HG03442 (cell line): ENCODE data around the gene DMRTA2.

Experiments
- ATAC-seq: cut with Tn5 transposase; IDR thresholded peaks from one replicate; pipeline ENCODE4 v1.9.1; 2021; ENCODE audit warnings: mild to moderate bottlenecking, moderate library complexity; ENCODE audit not compliant: unreplicated experiment

DMRTA2 gene

DNA sequence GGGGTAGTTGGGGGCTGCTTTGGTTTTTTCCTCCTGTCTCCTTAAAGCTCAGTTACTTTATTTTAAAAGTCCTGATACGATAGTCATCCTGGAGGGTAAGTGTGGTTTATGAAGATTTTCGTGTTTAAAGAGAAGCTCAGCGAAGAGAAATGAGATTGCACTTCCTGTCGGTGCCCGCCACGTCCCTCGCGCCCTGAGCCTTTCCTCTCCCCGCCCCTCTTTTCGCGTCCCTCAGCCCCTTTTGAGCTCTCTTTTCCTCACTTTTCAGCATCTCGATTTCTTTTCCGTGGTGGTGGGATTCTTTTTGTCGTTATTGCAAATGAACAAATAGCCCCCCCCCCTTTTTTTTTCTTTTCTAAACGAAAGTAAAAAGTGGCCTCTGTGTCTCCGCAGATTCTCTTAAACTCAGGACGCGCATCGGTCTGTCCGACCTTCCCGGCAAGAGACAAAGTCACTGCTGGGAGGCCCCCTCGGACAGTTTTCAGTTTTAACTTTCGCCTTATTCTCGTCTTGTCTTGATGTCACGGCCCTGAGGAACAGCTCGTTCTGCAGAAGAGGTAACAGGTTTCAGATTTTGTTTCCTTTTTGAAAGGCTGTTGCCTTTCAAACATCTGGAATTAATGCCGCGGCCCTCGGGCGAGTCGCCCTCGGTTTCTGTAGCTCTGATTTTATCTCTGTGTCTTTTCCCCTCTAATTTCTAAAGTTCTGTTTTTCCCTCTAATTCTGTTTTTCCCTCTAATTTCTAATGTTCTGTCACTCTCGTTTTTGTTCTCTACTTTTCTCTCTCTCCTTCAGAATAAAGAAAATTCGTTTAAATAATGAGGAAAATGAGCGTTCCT, 1.0 kb upstream of the DMRTA2 start:
- no peak for ATAC-seq

DNA sequence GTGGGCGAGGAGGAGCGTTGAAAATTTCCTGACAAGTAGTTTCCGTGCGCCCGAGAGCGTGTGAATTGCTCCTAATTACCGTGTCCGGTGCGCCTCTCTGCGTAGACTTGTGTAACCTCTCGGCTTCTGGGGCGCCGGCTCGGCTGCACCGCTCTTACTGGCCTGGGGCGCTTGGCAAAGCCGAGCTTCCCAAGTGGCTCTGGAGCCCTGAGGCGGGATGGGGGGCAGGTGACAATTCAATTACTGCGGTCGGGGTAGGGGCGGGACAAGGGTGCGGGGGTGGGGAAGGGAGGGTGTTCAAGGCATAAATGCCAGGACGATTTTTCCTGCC, 392 bp upstream of the DMRTA2 start:
- ATAC-seq = no peak

DNA sequence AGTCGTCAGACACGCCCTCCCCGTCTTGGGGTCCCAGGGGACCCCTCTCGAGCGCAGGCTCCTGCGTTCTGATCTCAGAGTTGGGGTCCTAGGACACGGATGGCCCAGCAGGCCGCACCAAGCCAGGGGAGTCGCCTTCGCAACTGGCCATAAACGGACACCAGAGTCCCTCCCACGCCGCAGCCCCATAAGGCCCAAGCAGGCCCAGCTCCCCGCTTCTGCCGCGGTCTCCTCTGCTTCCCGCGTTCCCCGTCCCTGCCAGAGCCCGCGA, 633 bp downstream of the DMRTA2 start:
- ATAC-seq = no peak

- ATAC-seq = no peak
Observed at GRCh38 chr1:50421768-50422674, 1.2 kb downstream of the DMRTA2 start.

GRCh38 chr1:50421366-50421748, 1.9 kb downstream of the DMRTA2 start:
- ATAC-seq = no peak

DNA sequence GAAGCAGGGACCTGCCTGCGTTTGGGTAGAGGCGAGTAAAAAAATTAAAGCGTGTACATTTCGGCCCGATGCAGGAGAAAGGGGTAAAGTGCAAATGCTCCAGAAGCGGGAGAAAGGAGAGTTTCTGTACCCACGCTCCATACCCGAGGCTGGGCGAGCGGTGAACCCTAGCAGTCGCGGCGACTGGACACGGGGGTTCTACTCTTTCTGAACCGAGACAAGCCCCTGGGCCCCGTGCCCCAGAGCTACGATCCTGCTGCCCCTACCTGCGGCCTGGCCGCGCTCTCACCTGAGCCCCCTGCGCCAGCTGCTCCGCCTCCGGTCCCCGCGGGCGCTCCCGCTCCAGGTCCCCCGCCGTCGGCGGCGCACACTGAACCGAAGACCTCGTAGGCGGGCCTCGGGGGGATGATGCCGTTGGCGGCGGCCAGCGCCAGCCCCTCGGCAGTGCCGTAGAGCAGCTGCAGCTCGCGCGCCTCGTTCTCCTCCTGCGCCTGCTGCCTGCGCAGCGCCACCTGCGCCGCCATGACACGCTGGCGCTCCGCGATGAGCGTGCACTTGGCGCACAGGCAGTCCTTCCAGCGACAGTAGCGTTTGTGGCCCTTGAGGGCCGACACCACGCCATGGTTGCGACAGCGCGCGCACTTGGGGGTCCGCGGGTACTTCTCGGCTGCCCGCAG, 2.4 kb downstream of the DMRTA2 start:
- ATAC-seq = no peak

DNA sequence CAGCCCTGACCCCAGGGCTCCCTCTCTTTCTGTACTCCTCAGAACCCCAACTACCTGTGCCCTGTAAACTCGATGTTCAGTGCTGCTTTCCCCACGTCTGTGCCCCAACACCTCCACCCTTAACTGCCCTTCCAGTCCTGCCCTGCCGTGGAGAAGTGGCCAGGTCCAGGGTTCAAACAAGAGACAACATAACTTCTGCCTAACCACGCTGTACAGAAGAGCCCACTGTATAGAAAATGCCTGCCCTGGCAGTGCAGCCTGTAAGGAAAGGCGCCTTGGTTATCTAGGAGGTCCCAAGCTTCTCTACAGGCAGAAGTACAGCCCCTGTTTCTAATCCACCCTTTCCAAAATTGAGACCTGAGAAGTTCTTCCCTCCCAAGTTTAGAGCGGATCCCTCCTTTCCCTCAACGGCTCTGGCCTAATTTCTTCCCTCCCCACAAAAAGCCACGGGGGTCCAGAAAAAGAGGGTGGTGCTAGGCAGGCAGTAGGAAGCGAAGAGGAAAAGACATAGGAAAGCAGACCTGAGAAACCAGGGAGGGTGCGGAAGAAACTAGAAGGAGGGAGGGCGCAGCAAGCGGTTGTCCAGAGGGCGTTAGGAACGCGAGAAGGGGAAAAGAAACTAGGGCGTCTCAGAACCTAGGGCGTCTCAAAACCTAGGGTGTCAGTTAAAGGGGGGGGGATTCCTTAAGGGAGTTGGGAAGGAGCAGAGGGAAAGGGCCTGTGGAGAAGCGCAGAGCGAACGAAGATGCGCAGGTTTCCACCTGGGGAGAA, 3.2 kb downstream of the DMRTA2 start:
- ATAC-seq = no peak

DNA sequence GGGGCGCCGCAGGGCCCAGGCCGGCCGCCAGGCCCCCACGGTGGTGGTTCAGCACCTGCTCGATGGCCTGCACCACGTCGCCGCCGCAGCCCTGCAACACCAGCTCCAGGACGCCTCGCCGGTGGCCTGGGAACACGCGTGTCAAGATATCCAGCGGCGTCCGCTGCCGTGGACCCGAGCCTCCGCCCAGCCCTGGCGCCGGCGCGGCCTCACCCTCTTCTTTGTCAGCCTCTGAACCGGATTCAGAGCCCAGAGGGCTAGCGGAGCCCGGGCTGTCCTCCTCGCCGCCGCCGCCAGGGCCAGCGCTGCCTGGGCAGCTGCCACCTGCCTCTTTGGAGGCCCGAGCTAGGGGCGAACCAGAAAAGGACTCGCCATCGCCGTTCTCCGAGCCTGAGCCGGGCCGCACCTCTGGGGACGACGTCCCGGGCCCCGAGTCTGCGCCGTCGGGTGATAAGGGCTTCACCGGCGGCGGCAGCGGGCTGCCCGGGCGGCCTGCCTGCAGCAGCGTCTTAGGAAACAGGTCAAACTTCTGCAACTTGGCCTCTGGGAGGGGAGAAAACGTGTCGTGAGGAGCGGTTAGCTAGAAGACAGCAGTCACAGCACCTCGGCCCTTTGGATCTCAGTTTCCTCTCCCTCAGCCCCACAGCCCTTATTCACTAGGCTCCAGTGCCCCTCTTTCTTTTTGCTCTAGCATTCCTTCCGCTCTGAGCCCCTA, 3.9 kb downstream of the DMRTA2 start:
- ATAC-seq = no peak

DNA sequence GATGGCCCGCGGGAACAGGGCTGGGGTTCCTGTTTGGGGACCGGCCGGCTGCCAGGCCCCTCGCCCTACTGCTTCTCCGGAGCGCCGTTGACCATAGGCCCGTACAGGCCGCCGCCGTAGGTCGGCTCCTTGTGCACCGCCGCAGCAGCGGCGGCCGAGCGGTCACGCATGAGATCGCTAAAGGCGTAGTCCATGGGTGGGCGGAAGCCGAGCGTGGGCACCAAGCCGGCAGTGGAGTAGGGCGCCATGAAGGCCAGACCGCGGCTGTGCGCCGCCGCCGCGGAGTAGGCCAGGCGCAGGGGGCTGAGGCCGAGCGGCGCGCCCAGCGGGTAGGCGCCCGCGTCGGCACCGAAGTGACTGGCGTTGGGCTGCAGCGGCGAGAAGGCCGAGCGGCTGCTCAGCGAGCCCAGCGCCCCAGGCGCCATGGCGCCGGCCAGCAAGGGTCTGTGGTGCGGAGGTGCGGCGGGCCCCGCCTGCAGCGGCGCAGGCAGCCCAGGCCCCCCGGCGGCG, 4.6 kb downstream of the DMRTA2 start:
- ATAC-seq = no peak

DNA sequence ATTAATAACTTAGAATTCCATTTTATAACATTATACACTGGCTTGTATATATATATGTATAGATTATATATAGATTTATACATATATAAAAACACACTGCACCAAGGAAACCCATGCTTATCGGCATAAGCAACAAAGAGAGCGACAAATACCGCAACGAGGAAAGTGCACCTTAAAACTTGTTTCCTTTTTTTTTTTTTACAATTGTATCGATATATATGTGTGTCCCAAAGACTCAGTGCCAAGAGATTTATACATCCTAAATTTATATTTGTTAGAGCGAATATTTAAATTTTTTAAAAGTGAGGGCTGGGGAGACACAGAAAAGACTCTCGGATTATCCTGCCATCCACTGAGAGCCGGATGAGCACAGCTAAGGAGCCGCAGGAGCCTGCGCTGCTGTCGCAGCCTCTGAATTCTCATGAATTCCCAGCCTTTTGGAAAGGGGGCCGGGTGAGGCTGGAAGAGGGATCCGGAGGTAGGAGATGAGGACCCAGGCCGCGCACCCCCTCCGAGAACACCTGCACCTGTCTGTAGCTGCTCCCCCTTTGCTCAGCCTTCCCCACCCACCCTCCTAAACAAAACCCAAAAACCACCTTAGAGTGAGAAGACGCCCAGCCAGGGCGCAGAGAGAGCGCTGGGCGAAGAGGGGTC, 5.2 kb downstream of the DMRTA2 start:
- ATAC-seq = no peak

- ATAC-seq = no peak
Observed at GRCh38 chr1:50417507-50417906, 5.7 kb downstream of the DMRTA2 start.

DNA sequence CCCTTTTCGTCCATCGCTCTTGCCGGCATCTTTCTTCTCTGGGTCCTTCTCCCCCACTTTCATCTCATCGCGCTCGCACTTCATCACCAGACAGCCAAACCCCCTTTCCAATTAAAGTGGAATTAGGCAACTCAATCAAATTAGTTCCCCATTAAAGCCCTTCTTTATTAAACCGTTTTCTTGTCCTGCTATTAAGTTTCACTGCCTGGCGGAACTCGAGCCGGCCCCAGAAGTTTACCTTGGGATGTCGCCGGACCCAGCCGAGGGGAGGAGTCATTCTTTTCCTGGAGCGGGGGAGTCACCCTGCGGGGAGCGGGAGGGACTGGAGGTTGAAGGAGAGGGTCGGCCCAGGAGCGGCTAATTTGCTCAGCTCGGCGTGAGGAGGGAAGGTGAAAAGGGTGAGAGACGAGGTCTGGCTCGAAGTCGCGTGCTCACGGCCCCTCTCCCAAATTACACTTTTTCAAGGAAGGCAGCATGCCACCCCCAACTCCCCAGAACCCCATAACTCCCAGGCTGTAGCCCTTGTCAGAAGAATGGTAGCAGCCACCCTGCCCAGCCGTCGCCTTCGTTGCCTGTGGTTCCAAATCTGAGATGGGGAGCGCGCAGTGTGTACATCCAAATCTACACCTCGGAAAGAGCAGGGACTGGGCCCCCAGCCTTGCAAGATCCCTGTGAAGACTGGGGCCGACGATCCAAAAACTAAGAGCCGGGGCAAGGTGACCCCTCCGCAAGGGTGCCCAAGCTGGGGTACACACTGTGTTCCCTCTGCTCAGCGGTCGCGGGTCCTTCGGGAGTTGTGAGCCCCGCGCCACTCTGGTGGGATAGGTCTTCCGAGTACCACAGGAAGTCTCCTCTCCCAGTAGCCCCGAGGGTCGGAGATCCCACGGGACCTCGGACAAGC, 6.4 kb downstream of the DMRTA2 start:
- ATAC-seq = no peak

DNA sequence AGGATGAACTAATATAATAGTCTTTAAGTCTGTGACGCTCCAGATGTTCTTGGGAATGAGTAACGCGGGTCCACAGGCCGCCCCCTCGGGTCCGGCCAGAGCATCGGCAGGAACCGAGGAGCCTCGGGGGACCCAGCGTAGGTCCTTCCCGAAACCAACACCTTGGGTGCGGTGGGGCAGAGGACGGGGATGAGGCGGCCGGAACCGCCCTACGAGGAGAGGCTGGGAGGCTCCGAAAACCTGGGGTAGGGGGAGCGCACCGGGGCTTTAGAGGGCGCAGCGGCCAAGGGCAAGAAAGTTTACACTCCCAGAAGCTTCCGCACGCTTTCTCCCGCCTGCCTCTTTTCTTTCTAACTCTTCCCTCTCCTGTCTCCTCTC, 7.1 kb downstream of the DMRTA2 start:
- no peak for ATAC-seq

DNA sequence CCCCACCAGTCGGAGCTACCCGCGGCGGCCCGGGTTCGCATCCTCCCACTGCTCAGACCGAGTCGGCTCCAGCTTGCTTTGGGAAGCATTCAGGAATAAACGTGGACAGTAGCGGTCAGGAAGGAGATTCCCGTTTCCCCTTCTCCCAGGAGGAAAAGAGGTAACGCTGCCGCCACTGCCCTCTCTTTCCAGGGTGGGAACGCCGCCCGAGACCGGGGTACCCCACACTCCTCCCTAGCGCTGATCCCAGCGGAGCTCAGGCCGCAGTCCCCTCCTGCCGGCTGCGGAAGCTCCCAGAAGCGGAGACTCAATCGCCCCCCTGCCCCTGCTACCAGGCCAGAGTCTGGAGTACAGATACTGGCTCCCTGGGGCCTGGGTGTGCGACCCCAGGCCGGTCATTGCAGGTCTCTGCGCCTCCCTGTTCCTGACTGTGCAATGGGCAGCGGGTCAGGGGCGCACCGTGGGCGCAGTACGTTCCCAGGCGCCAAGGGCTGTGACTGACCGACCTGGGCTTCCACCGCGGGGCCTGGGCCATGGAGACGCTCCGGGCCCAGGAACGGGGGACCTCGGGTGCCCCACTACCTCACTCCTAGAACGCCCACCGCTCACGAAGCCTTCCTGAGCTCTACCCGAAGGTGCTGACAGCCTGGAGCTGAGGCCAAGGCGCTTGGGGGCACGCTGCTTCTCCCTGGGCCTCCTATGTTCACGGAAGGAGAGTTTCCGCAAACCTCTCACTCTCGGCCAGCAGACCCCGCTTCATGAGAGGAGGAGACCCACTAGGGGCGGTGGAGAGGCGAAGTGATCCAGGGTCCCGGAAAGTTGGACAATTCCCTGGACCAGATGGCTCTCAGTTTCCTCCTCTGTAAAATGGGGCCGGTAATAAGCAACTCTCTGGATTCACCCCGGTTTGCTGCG, 7.8 kb downstream of the DMRTA2 start:
- no peak for ATAC-seq

DNA sequence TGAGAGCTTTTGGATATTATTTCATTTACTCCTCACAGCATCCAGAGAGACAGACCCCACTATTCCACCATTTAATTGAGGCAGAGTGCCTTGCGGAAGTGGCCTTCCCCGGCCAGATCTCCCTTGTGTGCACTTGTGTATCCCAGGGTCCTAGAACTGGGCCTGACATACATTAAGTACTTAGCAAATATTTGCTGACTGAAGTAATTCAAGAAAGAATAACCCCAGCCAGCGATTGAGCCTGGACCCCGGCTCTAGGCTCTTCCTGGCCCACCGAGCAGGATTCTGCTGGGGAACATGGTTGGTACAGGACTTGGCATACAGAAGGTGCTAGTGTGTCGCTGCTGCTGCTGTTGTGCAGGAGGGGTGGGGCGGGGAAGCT, 8.4 kb downstream of the DMRTA2 start:
- ATAC-seq = no peak

DNA sequence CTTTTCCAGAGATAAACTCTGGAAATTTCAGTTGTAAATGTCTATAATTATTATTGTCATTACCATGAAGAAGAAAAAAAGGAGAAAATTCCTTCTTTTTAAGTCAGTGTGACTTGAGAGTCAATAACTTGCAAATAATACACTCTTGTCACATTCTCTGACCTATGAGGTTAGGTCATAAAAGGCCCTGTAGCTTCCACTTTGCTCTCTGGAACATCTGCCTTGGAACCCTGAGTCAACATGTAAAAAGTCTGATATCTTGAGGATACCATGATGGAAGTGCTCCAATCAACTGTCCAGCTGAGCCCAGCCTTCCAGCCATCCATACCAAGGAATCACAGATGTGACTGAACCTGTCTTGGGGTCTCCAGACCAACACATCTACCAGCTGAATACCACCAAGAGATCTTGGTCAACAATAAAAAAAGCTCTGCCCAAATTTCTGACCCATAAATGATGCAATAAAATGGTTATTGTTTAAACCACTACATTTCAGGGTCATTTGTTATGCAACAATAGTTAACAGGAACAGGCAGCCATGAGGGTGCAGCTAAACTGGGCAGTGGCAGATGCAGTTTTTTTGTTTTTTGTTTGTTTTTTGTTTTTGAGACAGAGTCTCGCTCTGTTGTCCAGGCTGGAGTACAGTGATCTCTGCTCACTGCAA, 10.3 kb downstream of the DMRTA2 start:
- ATAC-seq = no peak

DNA sequence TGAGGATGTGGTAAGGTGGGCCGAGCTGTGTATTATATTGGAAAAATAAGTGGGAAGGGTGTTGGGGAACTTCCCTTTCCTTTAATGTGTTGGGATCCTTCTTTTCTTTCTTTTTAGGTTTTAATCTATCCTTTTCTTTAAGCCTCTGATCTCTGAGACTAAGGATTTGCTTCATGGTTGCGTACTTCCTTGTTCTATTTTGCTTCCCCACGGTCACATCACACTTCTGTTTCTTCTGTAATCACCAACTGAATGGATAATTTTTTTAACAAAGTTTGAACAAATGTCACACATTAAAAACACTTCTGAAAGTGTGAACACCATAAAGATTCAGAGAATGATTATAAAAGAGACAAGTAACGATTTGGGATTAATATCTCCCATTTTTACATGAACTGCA, 17.4 kb downstream of the DMRTA2 start:
- ATAC-seq = no peak
